Measurements from ENCODE around the gene GOPC.

GRCh38 chr6:117613920-117614560 is 11.7 kb upstream of the GOPC start:
- TF ChIP-seq GATA2 (IDR thresholded peaks at IDR 0.05; ENCODE audit: low read depth, low read length) (no peak), GATA3 (IDR thresholded peaks at IDR 0.05; ENCODE audit: low read depth, low read length) (no peak)
